ENCODE measurements around the gene YPEL2.

YPEL2 gene

GRCh38 chr17:59361916-59362810 lies 30.7 kb downstream of the YPEL2 start:
- peaks cover 74% of the 10 kb centered on the region for H3K4me1 ChIP-seq (ENCODE audit: control insufficient read depth, insufficient read depth, low read length)
- no peaks in the 10 kb centered on the region for H3K9me3 ChIP-seq (ENCODE audit: control insufficient read depth, low read length)
- peak overlapping the region; percentile 61 for H3K4me3 ChIP-seq (ENCODE audit: low read length)
- peak overlapping the region; percentile 68 for H3K9ac ChIP-seq (ENCODE audit: low read length)
- H3K36me3 ChIP-seq (ENCODE audit: control insufficient read depth, insufficient read depth, low read length, severe bottlenecking): peaks cover 10% of the 10 kb centered on the region
- DNase-seq (ENCODE audit: low read depth): peak; percentile 88
- H3K27me3 ChIP-seq (replicated peaks; ENCODE audit: control insufficient read depth, insufficient read depth, low read length): no peaks in the 10 kb centered on the region

- H3K9ac ChIP-seq (ENCODE audit: low read length): peak overlapping the region; percentile 68
- H3K9me3 ChIP-seq (ENCODE audit: control insufficient read depth, low read length): no peaks in the 10 kb centered on the region
- no peaks in the 10 kb centered on the region for H3K27me3 ChIP-seq (replicated peaks; ENCODE audit: control insufficient read depth, insufficient read depth, low read length)
- peaks cover 74% of the 10 kb centered on the region for H3K4me1 ChIP-seq (ENCODE audit: control insufficient read depth, insufficient read depth, low read length)
- peaks cover 10% of the 10 kb centered on the region for H3K36me3 ChIP-seq (ENCODE audit: control insufficient read depth, insufficient read depth, low read length, severe bottlenecking)
- H3K4me3 ChIP-seq (ENCODE audit: low read length): peak overlapping the region; percentile 61
- DNase-seq (ENCODE audit: low read depth): no peak
Observed at GRCh38 chr17:59362811-59363205, 31.4 kb downstream of the YPEL2 start.

GRCh38 chr17:59365383-59365981 lies 34.0 kb downstream of the YPEL2 start:
- Histone ChIP-seq H3K9me3 (ENCODE audit: control insufficient read depth, low read length) (no peaks in the 10 kb centered on the region), H3K9ac (ENCODE audit: low read length) (peak overlapping the region; percentile 54), H3K27me3 (replicated peaks; ENCODE audit: control insufficient read depth, insufficient read depth, low read length) (no peaks in the 10 kb centered on the region), H3K4me1 (ENCODE audit: control insufficient read depth, insufficient read depth, low read length) (peaks cover 89% of the 10 kb centered on the region), H3K4me3 (ENCODE audit: low read length) (peak overlapping the region; percentile 31), H3K36me3 (ENCODE audit: control insufficient read depth, insufficient read depth, low read length, severe bottlenecking) (peaks cover 8% of the 10 kb centered on the region)
- DNase-seq (ENCODE audit: low read depth): no peak

GRCh38 chr17:59366040-59366757 lies 34.7 kb downstream of the YPEL2 start:
- H3K36me3 ChIP-seq (ENCODE audit: control insufficient read depth, insufficient read depth, low read length, severe bottlenecking): peaks cover 7% of the 10 kb centered on the region
- H3K4me1 ChIP-seq (ENCODE audit: control insufficient read depth, insufficient read depth, low read length): peaks cover 89% of the 10 kb centered on the region
- no peak for DNase-seq (ENCODE audit: low read depth)
- peak overlapping the region; percentile 54 for H3K9ac ChIP-seq (ENCODE audit: low read length)
- H3K27me3 ChIP-seq (replicated peaks; ENCODE audit: control insufficient read depth, insufficient read depth, low read length): no peaks in the 10 kb centered on the region
- no peaks in the 10 kb centered on the region for H3K9me3 ChIP-seq (ENCODE audit: control insufficient read depth, low read length)
- peak overlapping the region; percentile 31 for H3K4me3 ChIP-seq (ENCODE audit: low read length)

DNA sequence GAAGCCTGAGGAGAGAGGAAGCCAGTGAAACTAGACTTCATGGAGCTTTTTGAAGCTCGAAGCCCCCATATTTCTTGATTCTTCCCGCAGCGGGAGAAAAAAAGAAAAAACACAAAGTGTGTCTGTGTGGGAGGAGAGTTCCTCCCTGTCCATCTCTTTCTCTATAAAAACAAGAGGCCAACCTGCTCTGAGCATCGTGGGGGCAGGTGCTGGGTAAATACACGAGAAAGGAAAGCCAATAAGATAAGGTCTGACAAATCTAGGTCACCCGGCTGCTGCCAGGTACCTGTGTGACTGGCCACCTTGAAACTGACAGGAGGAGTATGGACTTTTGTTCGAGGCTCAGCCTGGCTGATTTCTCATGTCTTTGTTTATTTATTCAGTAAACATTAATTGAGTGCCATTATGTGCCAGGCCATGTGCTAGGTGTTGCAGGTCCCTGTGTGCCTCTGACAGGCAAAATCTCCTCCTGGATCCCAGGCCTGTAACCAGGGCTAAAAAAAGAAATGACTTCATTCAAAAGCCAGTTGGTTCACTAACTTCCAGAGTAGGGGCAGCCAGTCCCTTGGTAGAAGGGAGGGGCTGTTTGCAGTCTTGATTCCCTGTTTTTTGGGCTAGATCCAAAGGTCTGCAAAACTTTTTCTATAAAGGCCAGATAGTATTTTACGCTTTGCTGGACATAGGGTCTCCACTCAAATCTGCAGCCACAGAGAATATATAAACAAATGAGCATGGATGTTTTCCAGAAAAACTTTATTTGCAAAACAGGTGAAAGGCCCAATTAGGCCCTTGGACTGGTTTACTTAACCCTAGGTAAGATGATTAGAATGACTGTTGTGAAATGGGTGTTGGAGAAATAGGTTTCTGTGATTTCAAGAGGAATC lies 35.6 kb downstream of the YPEL2 start:
- H3K4me3 ChIP-seq (ENCODE audit: low read length): peak overlapping the region; percentile 1
- no peaks in the 10 kb centered on the region for H3K27me3 ChIP-seq (replicated peaks; ENCODE audit: control insufficient read depth, insufficient read depth, low read length)
- H3K9me3 ChIP-seq (ENCODE audit: control insufficient read depth, low read length): no peaks in the 10 kb centered on the region
- H3K9ac ChIP-seq (ENCODE audit: low read length): peak overlapping the region; percentile 54
- peaks cover 87% of the 10 kb centered on the region for H3K4me1 ChIP-seq (ENCODE audit: control insufficient read depth, insufficient read depth, low read length)
- peak; percentile 72 for DNase-seq (ENCODE audit: low read depth)
- peaks cover 7% of the 10 kb centered on the region for H3K36me3 ChIP-seq (ENCODE audit: control insufficient read depth, insufficient read depth, low read length, severe bottlenecking)

- Histone ChIP-seq H3K36me3 (ENCODE audit: control insufficient read depth, insufficient read depth, low read length, severe bottlenecking) (peaks cover 7% of the 10 kb centered on the region), H3K9me3 (ENCODE audit: control insufficient read depth, low read length) (no peaks in the 10 kb centered on the region), H3K9ac (ENCODE audit: low read length) (peak overlapping the region; percentile 13), H3K27me3 (replicated peaks; ENCODE audit: control insufficient read depth, insufficient read depth, low read length) (no peaks in the 10 kb centered on the region), H3K4me3 (ENCODE audit: low read length) (peak overlapping the region; percentile 1), H3K4me1 (ENCODE audit: control insufficient read depth, insufficient read depth, low read length) (peaks cover 87% of the 10 kb centered on the region)
- DNase-seq (ENCODE audit: low read depth): no peak
Observed at GRCh38 chr17:59367657-59368045, 36.2 kb downstream of the YPEL2 start.

GRCh38 chr17:59368218-59368857 lies 36.9 kb downstream of the YPEL2 start:
- Histone ChIP-seq H3K9me3 (ENCODE audit: control insufficient read depth, low read length) (no peaks in the 10 kb centered on the region), H3K4me3 (ENCODE audit: low read length) (no peak overlapping the region), H3K4me1 (ENCODE audit: control insufficient read depth, insufficient read depth, low read length) (peaks cover 87% of the 10 kb centered on the region), H3K9ac (ENCODE audit: low read length) (peak overlapping the region; percentile 16), H3K36me3 (ENCODE audit: control insufficient read depth, insufficient read depth, low read length, severe bottlenecking) (peaks cover 7% of the 10 kb centered on the region), H3K27me3 (replicated peaks; ENCODE audit: control insufficient read depth, insufficient read depth, low read length) (no peaks in the 10 kb centered on the region)
- no peak for DNase-seq (ENCODE audit: low read depth)

- Histone ChIP-seq H3K36me3 (ENCODE audit: control insufficient read depth, insufficient read depth, low read length, severe bottlenecking) (peaks cover 4% of the 10 kb centered on the region), H3K27me3 (replicated peaks; ENCODE audit: control insufficient read depth, insufficient read depth, low read length) (no peaks in the 10 kb centered on the region), H3K4me1 (ENCODE audit: control insufficient read depth, insufficient read depth, low read length) (peaks cover 92% of the 10 kb centered on the region), H3K9me3 (ENCODE audit: control insufficient read depth, low read length) (no peaks in the 10 kb centered on the region), H3K9ac (ENCODE audit: low read length) (peak overlapping the region; percentile 31), H3K4me3 (ENCODE audit: low read length) (peak overlapping the region; percentile 4)
- no peak for DNase-seq (ENCODE audit: low read depth)
Observed at GRCh38 chr17:59369031-59369975, 37.8 kb downstream of the YPEL2 start.

- Histone ChIP-seq H3K9me3 (ENCODE audit: control insufficient read depth, low read length) (no peaks in the 10 kb centered on the region), H3K9ac (ENCODE audit: low read length) (peak overlapping the region; percentile 86), H3K4me1 (ENCODE audit: control insufficient read depth, insufficient read depth, low read length) (peaks cover 95% of the 10 kb centered on the region), H3K36me3 (ENCODE audit: control insufficient read depth, insufficient read depth, low read length, severe bottlenecking) (no peaks in the 10 kb centered on the region), H3K4me3 (ENCODE audit: low read length) (peak overlapping the region; percentile 58), H3K27me3 (replicated peaks; ENCODE audit: control insufficient read depth, insufficient read depth, low read length) (no peaks in the 10 kb centered on the region)
- DNase-seq (ENCODE audit: low read depth): no peak
Observed at GRCh38 chr17:59370593-59371299, 39.3 kb downstream of the YPEL2 start.

Measured in adipocyte (in vitro differentiated cells).